Measurements from ENCODE around the gene NCK2.

- TF ChIP-seq MYC (IDR thresholded peaks at IDR 0.05; ENCODE audit: insufficient read depth, insufficient read length, insufficient replicate concordance, low read length, severe bottlenecking): no peak
- no peak for TF ChIP-seq SUZ12 (IDR thresholded peaks at IDR 0.05; ENCODE audit: unreplicated experiment)
- TF ChIP-seq MAX (IDR thresholded peaks at IDR 0.05; ENCODE audit: low read depth, low read length): no peak
- no peak for TF ChIP-seq SP1 (IDR thresholded peaks at IDR 0.05; ENCODE audit: low read depth, low read length)
- TF ChIP-seq CBFB (IDR thresholded peaks at IDR 0.05; ENCODE audit: low read depth): no peak
- TF ChIP-seq CEBPB (IDR thresholded peaks at IDR 0.05; ENCODE audit: borderline replicate concordance in 1 of 2, low read depth in 2 of 2, low read length in 2 of 2): no peak
- no peak for TF ChIP-seq IRF4 (IDR thresholded peaks at IDR 0.05; ENCODE audit: low read depth, low read length)
- TF ChIP-seq YY1 (IDR thresholded peaks at IDR 0.05; ENCODE audit: low read depth, low read length): no peak
- TF ChIP-seq BRCA1 (IDR thresholded peaks at IDR 0.05; ENCODE audit: low read depth, low read length): no peak
- TF ChIP-seq, protein P1, sequence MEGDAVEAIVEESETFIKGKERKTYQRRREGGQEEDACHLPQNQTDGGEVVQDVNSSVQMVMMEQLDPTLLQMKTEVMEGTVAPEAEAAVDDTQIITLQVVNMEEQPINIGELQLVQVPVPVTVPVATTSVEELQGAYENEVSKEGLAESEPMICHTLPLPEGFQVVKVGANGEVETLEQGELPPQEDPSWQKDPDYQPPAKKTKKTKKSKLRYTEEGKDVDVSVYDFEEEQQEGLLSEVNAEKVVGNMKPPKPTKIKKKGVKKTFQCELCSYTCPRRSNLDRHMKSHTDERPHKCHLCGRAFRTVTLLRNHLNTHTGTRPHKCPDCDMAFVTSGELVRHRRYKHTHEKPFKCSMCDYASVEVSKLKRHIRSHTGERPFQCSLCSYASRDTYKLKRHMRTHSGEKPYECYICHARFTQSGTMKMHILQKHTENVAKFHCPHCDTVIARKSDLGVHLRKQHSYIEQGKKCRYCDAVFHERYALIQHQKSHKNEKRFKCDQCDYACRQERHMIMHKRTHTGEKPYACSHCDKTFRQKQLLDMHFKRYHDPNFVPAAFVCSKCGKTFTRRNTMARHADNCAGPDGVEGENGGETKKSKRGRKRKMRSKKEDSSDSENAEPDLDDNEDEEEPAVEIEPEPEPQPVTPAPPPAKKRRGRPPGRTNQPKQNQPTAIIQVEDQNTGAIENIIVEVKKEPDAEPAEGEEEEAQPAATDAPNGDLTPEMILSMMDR (IDR thresholded peaks at IDR 0.05 in 2 of 3, conservative IDR thresholded peaks at IDR 0.05 in 1 of 3; ENCODE audit: control insufficient read depth in 2 of 3, extremely low read depth in 1 of 3, insufficient read depth in 1 of 3, low read depth in 3 of 3, low read length in 3 of 3): no peak
Measured at GRCh38 chr2:105840933-105841332, 96.2 kb downstream of the NCK2 start.

Data from GM12878 (cell line).